Measurements from ENCODE around the gene MATCAP1.

The MATCAP1 gene

DNA sequence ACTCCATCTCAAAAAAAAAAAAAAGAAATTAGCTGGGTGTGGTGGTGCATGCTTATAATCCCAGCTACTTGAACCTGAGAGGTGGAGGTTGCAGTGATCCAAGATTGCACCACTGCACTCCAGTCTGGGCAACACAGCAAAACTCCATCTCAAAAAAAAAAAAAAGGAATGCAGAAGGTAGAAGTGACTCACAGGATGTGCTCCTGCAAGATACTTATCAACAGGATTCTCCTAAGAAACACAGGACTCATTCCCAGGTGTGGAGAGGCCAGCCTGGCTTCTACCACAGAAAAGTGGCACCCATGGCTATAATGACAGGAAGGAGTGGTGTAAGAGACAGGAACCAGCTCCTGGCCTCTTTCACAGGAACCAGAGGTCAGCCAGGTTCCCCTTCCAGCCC lies 29.0 kb upstream of the MATCAP1 start:
- no peak overlapping the region for H3K27ac ChIP-seq
- TF ChIP-seq, protein P1, sequence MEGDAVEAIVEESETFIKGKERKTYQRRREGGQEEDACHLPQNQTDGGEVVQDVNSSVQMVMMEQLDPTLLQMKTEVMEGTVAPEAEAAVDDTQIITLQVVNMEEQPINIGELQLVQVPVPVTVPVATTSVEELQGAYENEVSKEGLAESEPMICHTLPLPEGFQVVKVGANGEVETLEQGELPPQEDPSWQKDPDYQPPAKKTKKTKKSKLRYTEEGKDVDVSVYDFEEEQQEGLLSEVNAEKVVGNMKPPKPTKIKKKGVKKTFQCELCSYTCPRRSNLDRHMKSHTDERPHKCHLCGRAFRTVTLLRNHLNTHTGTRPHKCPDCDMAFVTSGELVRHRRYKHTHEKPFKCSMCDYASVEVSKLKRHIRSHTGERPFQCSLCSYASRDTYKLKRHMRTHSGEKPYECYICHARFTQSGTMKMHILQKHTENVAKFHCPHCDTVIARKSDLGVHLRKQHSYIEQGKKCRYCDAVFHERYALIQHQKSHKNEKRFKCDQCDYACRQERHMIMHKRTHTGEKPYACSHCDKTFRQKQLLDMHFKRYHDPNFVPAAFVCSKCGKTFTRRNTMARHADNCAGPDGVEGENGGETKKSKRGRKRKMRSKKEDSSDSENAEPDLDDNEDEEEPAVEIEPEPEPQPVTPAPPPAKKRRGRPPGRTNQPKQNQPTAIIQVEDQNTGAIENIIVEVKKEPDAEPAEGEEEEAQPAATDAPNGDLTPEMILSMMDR (conservative IDR thresholded peaks at IDR 0.05), result no peak

DNA sequence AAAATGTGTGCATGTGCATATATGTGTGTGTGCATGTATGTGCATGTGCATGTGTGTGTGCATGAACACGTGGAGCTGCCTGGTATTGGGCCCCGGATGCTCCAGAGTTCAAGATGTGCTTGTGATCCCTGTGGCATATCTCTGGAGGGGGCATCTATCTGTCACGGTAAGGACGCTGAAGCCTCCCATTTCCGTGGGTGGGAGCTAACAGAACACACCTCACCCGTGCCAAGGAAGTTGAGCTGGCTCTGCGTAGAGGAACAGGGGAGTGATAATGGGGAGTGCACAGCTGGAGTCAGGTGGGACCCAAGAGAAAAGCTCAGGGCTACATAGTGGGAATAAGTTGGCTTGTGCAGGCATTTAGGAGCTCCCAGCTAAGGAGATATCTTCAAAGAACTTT lies 27.9 kb upstream of the MATCAP1 start:
- TF ChIP-seq, protein P1 (conservative IDR thresholded peaks at IDR 0.05), result no peak
- no peak overlapping the region for H3K27ac ChIP-seq

DNA sequence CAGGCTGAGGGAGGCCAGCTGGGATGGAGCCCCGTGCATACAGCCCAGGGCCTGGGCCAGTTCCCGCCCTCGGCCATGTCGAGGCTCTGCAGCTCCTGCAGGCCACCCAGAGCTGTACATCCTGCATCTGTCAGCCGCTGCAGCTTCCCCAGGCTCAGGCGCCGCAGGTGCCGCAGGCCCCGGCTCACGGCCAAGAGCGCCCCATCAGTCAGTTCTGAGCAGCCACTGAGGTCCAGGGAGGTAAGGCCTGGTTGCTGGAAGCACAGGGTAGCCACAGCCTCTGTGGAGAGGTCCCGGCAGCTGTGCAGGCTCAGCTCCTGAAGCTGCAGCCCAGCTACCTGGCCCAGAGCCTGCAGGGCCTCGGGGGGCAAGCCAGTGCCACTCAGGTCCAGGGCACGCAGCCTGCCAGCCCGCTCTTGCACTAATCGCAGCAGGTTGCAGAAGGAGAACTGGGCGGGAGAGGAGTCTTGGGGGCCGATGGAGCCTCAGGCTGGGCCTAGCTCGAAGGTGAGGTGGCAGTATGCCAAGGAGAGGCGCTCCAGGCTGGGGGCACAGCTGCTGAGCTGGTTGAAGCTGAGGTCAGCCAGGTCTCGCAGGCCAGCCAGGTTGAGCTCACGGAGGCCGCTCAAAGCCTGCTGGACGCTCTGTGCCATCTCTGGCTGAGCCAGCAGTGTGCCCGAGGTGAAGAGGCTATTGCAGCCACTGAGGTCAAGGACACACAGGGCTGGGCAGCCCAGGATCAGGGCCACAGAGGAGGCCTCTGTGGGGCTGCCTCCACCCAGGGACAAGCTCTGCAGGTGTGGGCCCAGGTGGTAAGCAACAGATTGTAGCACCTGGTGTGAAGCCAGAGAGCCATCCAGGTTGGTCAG lies 26.5 kb upstream of the MATCAP1 start:
- TF ChIP-seq, protein P1 (conservative IDR thresholded peaks at IDR 0.05), result no peak
- H3K27ac ChIP-seq, result no peak overlapping the region

DNA sequence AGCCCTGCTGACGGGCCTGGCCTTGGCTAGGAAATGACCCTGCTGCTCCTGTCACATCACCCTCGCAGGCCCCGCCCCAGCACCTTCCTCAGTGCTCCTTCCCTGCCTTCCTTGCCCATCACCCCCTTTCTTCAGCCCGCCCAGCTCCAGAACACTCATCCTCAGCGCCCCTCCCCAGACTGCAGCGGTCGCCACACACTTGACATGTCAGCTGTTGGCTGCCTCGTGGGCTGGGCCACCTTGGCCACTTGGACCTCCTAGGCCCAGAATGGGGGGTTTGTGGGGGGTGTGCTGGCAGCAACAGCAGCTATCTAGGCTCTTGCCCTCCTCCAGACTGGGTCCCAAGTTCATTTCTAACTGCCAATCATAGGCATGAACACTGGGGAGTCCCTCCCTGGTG lies 25.8 kb upstream of the MATCAP1 start:
- TF ChIP-seq, protein P1 (conservative IDR thresholded peaks at IDR 0.05), result no peak
- H3K27ac ChIP-seq, result no peak overlapping the region

DNA sequence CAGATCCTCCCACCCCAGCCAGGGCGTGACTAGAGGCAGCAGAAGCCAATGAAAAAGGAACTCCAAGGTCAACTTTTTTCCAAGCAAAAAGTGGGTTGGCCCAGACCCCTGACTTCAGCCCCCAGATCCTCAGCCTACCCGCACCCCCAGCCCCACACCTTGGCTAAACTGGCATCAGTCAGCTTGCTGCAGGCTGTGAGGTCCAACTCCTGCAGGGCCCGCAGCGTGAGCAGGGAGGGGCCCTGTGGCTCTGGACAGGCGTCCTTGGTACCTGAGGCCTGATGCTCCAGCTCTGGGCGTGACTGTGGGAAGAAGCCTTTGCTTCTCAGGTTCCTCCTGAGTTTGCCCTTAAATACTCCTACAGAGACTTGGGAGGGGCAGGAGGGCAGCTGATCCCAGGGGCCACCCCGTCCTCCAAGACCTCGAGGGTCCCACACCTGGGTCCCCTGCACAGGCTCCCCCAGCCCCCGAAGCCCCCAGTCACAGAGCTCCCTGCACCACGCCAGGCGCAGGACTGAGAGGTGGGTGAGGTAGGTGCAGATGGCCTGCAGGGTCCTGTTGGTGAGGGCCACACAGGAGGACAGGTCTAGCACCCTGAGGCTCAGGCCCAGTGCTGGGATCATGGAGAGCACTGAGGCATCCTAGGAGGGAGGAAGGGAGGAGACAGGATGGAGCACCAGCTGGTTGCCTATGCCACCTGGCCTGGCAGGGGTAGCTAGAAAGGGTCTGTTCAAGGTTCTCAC lies 24.6 kb upstream of the MATCAP1 start:
- TF ChIP-seq, protein P1 (conservative IDR thresholded peaks at IDR 0.05), result no peak
- no peak overlapping the region for H3K27ac ChIP-seq

DNA sequence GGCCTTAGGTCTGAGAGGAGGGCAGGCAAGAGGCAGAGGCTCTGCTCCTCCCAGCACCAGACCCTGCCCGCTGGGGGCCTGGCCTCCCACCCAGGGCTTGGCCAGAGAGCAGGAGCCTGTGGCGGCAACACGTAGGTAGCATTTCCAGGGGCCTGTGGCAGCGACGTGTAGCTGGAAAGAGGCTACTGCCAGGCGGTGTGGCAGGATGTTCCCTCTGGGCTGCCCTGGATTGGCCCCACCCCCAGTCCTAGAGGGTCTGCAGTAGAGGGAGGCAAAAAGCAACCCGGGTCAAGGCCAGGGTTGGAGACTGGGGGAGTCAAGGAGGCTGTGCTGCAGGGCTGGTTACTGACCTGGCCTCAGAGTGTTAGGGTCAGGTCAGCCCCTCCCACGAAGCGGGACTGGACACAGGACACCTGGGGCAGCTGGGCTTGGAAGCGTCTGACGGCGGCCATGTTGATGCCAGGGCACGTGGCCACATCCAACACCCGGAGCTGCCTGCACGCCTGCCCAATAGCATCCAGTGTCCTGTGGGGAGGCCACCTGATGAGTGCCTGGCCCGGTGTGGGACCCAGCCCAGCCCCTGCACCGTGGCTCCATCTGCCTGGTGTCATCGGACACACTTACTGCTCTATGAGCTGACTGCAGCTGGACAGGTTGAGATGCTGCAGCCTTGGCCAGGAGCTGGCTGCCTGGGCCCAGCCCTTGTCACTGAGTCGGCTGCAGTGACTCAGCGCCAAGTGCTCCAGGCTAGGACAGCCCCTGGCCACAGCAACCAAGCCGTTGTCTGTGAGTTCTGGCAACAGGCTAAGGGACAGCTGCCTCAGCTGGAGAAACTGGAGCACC lies 23.7 kb upstream of the MATCAP1 start:
- TF ChIP-seq, protein P1 (conservative IDR thresholded peaks at IDR 0.05), result no peak
- no peak overlapping the region for H3K27ac ChIP-seq

DNA sequence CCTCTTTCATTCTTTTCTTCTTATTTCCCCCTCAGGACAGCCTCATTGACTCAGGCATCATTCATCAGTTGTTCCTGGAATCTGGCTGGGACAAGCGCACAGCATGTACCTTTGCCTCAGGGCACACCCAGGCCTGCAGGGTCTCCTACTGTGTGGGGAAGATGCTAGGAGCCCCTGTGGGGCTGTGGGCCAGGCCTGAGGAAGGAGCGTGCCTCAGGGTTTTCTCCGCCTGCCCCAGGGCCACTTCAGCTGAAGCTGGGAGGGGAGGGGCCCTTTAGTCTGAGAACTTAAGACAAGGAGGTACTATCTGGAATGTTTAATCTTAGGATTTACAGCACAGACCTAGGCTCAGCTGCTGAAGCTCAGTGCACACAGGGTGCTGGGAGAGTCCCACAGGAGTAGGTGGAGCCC lies 23.1 kb upstream of the MATCAP1 start:
- H3K27ac ChIP-seq, result no peak overlapping the region
- TF ChIP-seq, protein P1 (conservative IDR thresholded peaks at IDR 0.05), result no peak

All from VCaP (cell line).